HepG2 (cell line): ENCODE results near the gene DCUN1D3. TPM values are rescaled to one million over a fixed set of nuclear protein-coding genes. Genes with fewer than 3 reads are reported as not detected.

Source experiments
- ATAD3A ChIP-seq: sonication (generic); formaldehyde crosslinking; IDR thresholded peaks from 2 replicates; pipeline ENCODE4 v1.4.0; 2020; ENCODE audit warnings: missing genetic modification reagents
- CCAR2 ChIP-seq: fragments of 200-400 bp; formaldehyde crosslinking; optimal IDR thresholded peaks from 2 replicates; pipeline ENCODE3; 2018; ENCODE audit warnings: low read depth, mild to moderate bottlenecking, low read length, moderate library complexity
- DBP ChIP-seq: sonication (generic); formaldehyde crosslinking; IDR thresholded peaks from 2 replicates; pipeline ENCODE4 v1.4.0; 2020; ENCODE audit warnings: missing genetic modification reagents; ENCODE audit errors: not compliant biosample characterization
- DMAP1 ChIP-seq: IDR thresholded peaks from 2 replicates; pipeline ENCODE4 v1.6.1; 2016
- FOXA3 ChIP-seq: IDR thresholded peaks from 2 replicates; pipeline ENCODE4 v1.6.1; 2016; ENCODE audit warnings: missing genetic modification reagents, missing compliant biosample characterization
- FOXK2 ChIP-seq: fragments of 450-650 bp; IDR thresholded peaks from 2 replicates; pipeline ENCODE4 v1.6.1; 2016
- KDM2A ChIP-seq: sonication (generic); formaldehyde crosslinking; IDR thresholded peaks from 2 replicates; pipeline ENCODE4 v1.4.0; 2020; ENCODE audit warnings: low read depth, missing genetic modification reagents, borderline replicate concordance
- KDM3A ChIP-seq: IDR thresholded peaks from 2 replicates; pipeline ENCODE4 v1.6.1; 2018; ENCODE audit warnings: low read depth, missing compliant biosample characterization
- KDM5A ChIP-seq: fragments of 200-600 bp; sonication (generic); IDR thresholded peaks from 2 replicates; pipeline ENCODE4 v1.7.0; 2018; ENCODE audit warnings: antibody characterized with exemption, mild to moderate bottlenecking, low read length, borderline replicate concordance
- KLF11 ChIP-seq: IDR thresholded peaks from 2 replicates; pipeline ENCODE4 v1.6.1; 2016; ENCODE audit warnings: missing compliant biosample characterization
- SIN3A ChIP-seq: IDR thresholded peaks from 2 replicates; pipeline ENCODE4 v1.6.1; 2011; ENCODE audit warnings: low read depth, mild to moderate bottlenecking, control low read depth, low read length, borderline replicate concordance
- TRIM24 ChIP-seq: sonication (generic); formaldehyde crosslinking; IDR thresholded peaks from 2 replicates; pipeline ENCODE4 v1.8.0; 2022; ENCODE audit warnings: mild to moderate bottlenecking, missing genetic modification reagents
- YEATS4 ChIP-seq: sonication (generic); formaldehyde crosslinking; IDR thresholded peaks from 2 replicates; pipeline ENCODE4 v1.4.0; 2020; ENCODE audit warnings: missing genetic modification reagents, borderline replicate concordance
- ZBTB1 ChIP-seq: sonication (generic); formaldehyde crosslinking; IDR thresholded peaks from 2 replicates; pipeline ENCODE4 v1.4.0; 2020; ENCODE audit warnings: missing genetic modification reagents, borderline replicate concordance
- ZFP90 ChIP-seq: sonication (generic); formaldehyde crosslinking; IDR thresholded peaks from 2 replicates; pipeline ENCODE4 v1.8.0; 2022; ENCODE audit warnings: missing genetic modification reagents, mild to moderate bottlenecking, inconsistent platforms, borderline replicate concordance
- ZNF333 ChIP-seq: sonication (generic); formaldehyde crosslinking; IDR thresholded peaks from 2 replicates; pipeline ENCODE4 v1.4.0; 2020; ENCODE audit warnings: mild to moderate bottlenecking, missing genetic modification reagents, borderline replicate concordance
- ZNF530 ChIP-seq: sonication (generic); formaldehyde crosslinking; IDR thresholded peaks from 2 replicates; pipeline ENCODE4 v1.5.0; 2020; ENCODE audit warnings: low read depth, mild to moderate bottlenecking, missing genetic modification reagents
- ZNF558 ChIP-seq: sonication (generic); formaldehyde crosslinking; IDR thresholded peaks from 2 replicates; pipeline ENCODE4 v1.9.0; 2022; ENCODE audit warnings: mild to moderate bottlenecking, missing genetic modification reagents, borderline replicate concordance
- ZNF652 ChIP-seq: IDR thresholded peaks from 2 replicates; pipeline ENCODE4 v1.6.1; 2016; ENCODE audit warnings: low read depth, borderline replicate concordance
- polyA plus RNA-seq, 8 experiments: library from polyadenylated mRNA; depleted of rRNA in 3 of 8; stranded (reverse) in 7 of 8; unstranded in 1 of 8; fragments of >200 nt; fragmentation: Illumina TruSeq in 4 of 8; extraction: Trizol in 4 of 8; gene quantifications; 2 replicates each; pipeline versions ENCODE4 v1.2.1 to v1.2.3, GENCODE V29; 2011 to 2016; ENCODE audit warnings: low read depth in 4 of 8, missing spikeins in 1 of 8, mixed read lengths in 1 of 8; ENCODE audit not compliant: insufficient read depth in 1 of 8
- total RNA-seq, 5 experiments: library from RNA; depleted of rRNA; stranded (reverse); fragments of >200 nt; fragmentation: Illumina TruSeq; extraction: Trizol; gene quantifications; 2 replicates each; pipeline ENCODE4 v1.2.3, GENCODE V29; 2016; ENCODE audit warnings: low read depth in 1 of 5
- TF ChIP-seq, protein P1 (sequence below), 2 experiments: IDR thresholded peaks; 2 replicates each; pipeline ENCODE4 v1.6.1; 2011 to 2012; ENCODE audit warnings: low read length in 2 of 2, borderline replicate concordance in 1 of 2, low read depth in 1 of 2, mild to moderate bottlenecking in 1 of 2, moderate library complexity in 1 of 2
- TF ChIP-seq, protein P2 (sequence below), 2 experiments: sonication (generic) in 1 of 2; formaldehyde crosslinking in 1 of 2; IDR thresholded peaks; 2 replicates each; pipeline versions ENCODE4 v1.4.0 to v1.6.1; 2016 to 2020; ENCODE audit warnings: borderline replicate concordance in 1 of 2, low read depth in 1 of 2, mild to moderate bottlenecking in 1 of 2, missing genetic modification reagents in 1 of 2

DCUN1D3 gene
- total and polyA plus RNA-seq, 2 of the 13 experiments (the other 11 are each of a cell fraction or from before 2014, with no cell fraction given), result 5.0 to 19.3 TPM

- peak; percentile 41 for TF ChIP-seq CCAR2
- TF ChIP-seq, protein P1, sequence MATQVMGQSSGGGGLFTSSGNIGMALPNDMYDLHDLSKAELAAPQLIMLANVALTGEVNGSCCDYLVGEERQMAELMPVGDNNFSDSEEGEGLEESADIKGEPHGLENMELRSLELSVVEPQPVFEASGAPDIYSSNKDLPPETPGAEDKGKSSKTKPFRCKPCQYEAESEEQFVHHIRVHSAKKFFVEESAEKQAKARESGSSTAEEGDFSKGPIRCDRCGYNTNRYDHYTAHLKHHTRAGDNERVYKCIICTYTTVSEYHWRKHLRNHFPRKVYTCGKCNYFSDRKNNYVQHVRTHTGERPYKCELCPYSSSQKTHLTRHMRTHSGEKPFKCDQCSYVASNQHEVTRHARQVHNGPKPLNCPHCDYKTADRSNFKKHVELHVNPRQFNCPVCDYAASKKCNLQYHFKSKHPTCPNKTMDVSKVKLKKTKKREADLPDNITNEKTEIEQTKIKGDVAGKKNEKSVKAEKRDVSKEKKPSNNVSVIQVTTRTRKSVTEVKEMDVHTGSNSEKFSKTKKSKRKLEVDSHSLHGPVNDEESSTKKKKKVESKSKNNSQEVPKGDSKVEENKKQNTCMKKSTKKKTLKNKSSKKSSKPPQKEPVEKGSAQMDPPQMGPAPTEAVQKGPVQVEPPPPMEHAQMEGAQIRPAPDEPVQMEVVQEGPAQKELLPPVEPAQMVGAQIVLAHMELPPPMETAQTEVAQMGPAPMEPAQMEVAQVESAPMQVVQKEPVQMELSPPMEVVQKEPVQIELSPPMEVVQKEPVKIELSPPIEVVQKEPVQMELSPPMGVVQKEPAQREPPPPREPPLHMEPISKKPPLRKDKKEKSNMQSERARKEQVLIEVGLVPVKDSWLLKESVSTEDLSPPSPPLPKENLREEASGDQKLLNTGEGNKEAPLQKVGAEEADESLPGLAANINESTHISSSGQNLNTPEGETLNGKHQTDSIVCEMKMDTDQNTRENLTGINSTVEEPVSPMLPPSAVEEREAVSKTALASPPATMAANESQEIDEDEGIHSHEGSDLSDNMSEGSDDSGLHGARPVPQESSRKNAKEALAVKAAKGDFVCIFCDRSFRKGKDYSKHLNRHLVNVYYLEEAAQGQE (IDR thresholded peaks at IDR 0.05; ENCODE audit: borderline replicate concordance in 1 of 2, low read depth in 1 of 2, low read length in 2 of 2), result peak in 1 of 2 experiments; percentile 31; a peak in 1 of 4 replicates
- no peak for TF ChIP-seq TRIM24
- peak; percentile 48; the same call in 1 of the 2 replicates for TF ChIP-seq KDM2A (CRISPR knock-in tag)
- peak; percentile 78; the same call in 1 of the 2 replicates for TF ChIP-seq SIN3A
- TF ChIP-seq ZFP90, result no peak
- no peak for TF ChIP-seq DBP (CRISPR knock-in tag)
- TF ChIP-seq, protein P2, sequence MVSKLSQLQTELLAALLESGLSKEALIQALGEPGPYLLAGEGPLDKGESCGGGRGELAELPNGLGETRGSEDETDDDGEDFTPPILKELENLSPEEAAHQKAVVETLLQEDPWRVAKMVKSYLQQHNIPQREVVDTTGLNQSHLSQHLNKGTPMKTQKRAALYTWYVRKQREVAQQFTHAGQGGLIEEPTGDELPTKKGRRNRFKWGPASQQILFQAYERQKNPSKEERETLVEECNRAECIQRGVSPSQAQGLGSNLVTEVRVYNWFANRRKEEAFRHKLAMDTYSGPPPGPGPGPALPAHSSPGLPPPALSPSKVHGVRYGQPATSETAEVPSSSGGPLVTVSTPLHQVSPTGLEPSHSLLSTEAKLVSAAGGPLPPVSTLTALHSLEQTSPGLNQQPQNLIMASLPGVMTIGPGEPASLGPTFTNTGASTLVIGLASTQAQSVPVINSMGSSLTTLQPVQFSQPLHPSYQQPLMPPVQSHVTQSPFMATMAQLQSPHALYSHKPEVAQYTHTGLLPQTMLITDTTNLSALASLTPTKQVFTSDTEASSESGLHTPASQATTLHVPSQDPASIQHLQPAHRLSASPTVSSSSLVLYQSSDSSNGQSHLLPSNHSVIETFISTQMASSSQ (IDR thresholded peaks at IDR 0.05; ENCODE audit: low read depth), result peak; percentile 99
- TF ChIP-seq, protein P2 (CRISPR knock-in tag; IDR thresholded peaks at IDR 0.05; ENCODE audit: borderline replicate concordance), result peak; percentile 99
- no peak for TF ChIP-seq ZNF558 (CRISPR knock-in tag)
- TF ChIP-seq ZNF333 (CRISPR knock-in tag), result peak; percentile 71; the same call in 1 of the 2 replicates
- no peak for TF ChIP-seq ZNF530
- TF ChIP-seq DMAP1 (CRISPR knock-in tag), result peak; percentile 60; the same call in 1 of the 2 replicates
- no peak for TF ChIP-seq KDM3A (CRISPR knock-in tag)
- TF ChIP-seq ZBTB1 (CRISPR knock-in tag), result no peak
- TF ChIP-seq ZNF652, result peak; percentile 15; the same call in 1 of the 2 replicates
- TF ChIP-seq ATAD3A (CRISPR knock-in tag), result no peak
- TF ChIP-seq FOXK2, result no peak
- TF ChIP-seq KLF11 (CRISPR knock-in tag), result peak; percentile 54; the same call in 1 of the 2 replicates
- TF ChIP-seq FOXA3 (CRISPR knock-in tag), result peak; percentile 49
- peak; percentile 84 for TF ChIP-seq KDM5A
- no peak; the same call in 1 of the 2 replicates for TF ChIP-seq YEATS4 (CRISPR knock-in tag)
Measured at GRCh38 chr16:20899477-20900298, 470 bp downstream of the DCUN1D3 start (continued).
